Fibroblast of skin of right biceps (primary cell): ENCODE measurements around the gene SNHG17.
"Not testable (repeated sequence)": the region's sequence is repeated elsewhere in the genome, so short reads cannot be mapped to it uniquely, and the experiment has no call there.

Experiments used
- DNase-seq: peaks from one replicate; pipeline ENCODE4 v3.0.0-alpha.2; 2013

SNHG17 gene

GRCh38 chr20:38447251-38447661, 12.1 kb upstream of the SNHG17 start:
- DNase-seq, result no peak

- DNase-seq, result peak; percentile 95
Measured at GRCh38 chr20:38446441-38447209, 11.5 kb upstream of the SNHG17 start.

- no peak for DNase-seq
Measured at GRCh38 chr20:38445901-38446425, 10.8 kb upstream of the SNHG17 start.

GRCh38 chr20:38445381-38445796, 10.3 kb upstream of the SNHG17 start:
- DNase-seq, result no peak

GRCh38 chr20:38441916-38442315, 6.8 kb upstream of the SNHG17 start:
- no peak for DNase-seq

- DNase-seq, result not testable (repeated sequence)
Measured at GRCh38 chr20:38441110-38441509, 6.0 kb upstream of the SNHG17 start.

- no peak for DNase-seq
Measured at GRCh38 chr20:38437796-38438195, 2.7 kb upstream of the SNHG17 start.

GRCh38 chr20:38435555-38435939, 419 bp upstream of the SNHG17 start:
- DNase-seq, result peak; percentile 85

- DNase-seq, result no peak
Measured at GRCh38 chr20:38434301-38434741, 807 bp downstream of the SNHG17 start.

GRCh38 chr20:38433304-38433972, 1.7 kb downstream of the SNHG17 start:
- DNase-seq, result no peak

GRCh38 chr20:38432870-38433269, 2.3 kb downstream of the SNHG17 start:
- DNase-seq, result not testable (repeated sequence)

- DNase-seq, result no peak
Measured at GRCh38 chr20:38432292-38432691, 2.8 kb downstream of the SNHG17 start.

GRCh38 chr20:38430679-38431325, 4.3 kb downstream of the SNHG17 start:
- no peak for DNase-seq

- no peak for DNase-seq
Measured at GRCh38 chr20:38429301-38429700, 5.8 kb downstream of the SNHG17 start.

GRCh38 chr20:38428800-38429199, 6.3 kb downstream of the SNHG17 start:
- no peak for DNase-seq

GRCh38 chr20:38427655-38428023, 7.5 kb downstream of the SNHG17 start:
- no peak for DNase-seq

GRCh38 chr20:38426006-38426897, 8.9 kb downstream of the SNHG17 start:
- DNase-seq, result peak; percentile 95

- DNase-seq, result no peak
Measured at GRCh38 chr20:38424401-38424800, 10.7 kb downstream of the SNHG17 start.

GRCh38 chr20:38423541-38423940, 11.6 kb downstream of the SNHG17 start:
- no peak for DNase-seq

- DNase-seq, result no peak
Measured at GRCh38 chr20:38421915-38422314, 13.2 kb downstream of the SNHG17 start.

GRCh38 chr20:38420388-38421085, 14.6 kb downstream of the SNHG17 start:
- DNase-seq, result no peak
